Pancreas (tissue), 10 donors: ENCODE measurements around the gene MRPL4. TPM values are rescaled to one million over a fixed set of nuclear protein-coding genes. Genes with fewer than 3 reads are reported as not detected.

Experiments used
- ATAC-seq, 4 donors: fragments of 200-7000 bp; cut with Tn5 transposase; one replicate each; pipeline versions ENCODE4 v1.8.0 to v1.9.1; 2020; ENCODE audit warnings: mild to moderate bottlenecking in 4 of 4, moderate library complexity in 4 of 4
- DNase-seq, 6 donors: peaks; one replicate each; pipeline ENCODE4 v3.0.0-alpha.2; 2020
- FAIRE-seq: peaks from 2 replicates; lab custom pipeline; 2012; peaks lifted over from hg19 to GRCh38; lab: Jason Lieb, UNC
- H3K27ac ChIP-seq, 4 donors: fragments of 200-600 bp; sonication (generic); 1 replicate in 3 of 4; 2 replicates in 1 of 4; pipeline versions ENCODE4 v1.5.0 to v1.8.0; 2020
- H3K27me3 ChIP-seq, 4 donors: fragments of 200-600 bp; one replicate each; pipeline ENCODE4 v1.8.0; 2021
- H3K36me3 ChIP-seq, 3 donors: fragments of 200-600 bp; sonication (generic) in 1 of 3; one replicate each; pipeline versions ENCODE4 v1.5.0 to v1.8.0; 2020 to 2021
- H3K4me1 ChIP-seq, 3 donors: fragments of 200-600 bp; one replicate each; pipeline ENCODE4 v1.8.0; 2021
- H3K4me3 ChIP-seq, 4 donors: fragments of 200-600 bp; sonication (generic) in 2 of 4; one replicate each; pipeline versions ENCODE4 v1.5.0 to v1.8.0; 2020 to 2021
- H3K9me3 ChIP-seq, 4 donors: fragments of 200-600 bp; one replicate each; pipeline ENCODE4 v1.8.0; 2021
- CTCF ChIP-seq, 4 donors: fragments of 200-600 bp; sonication (generic) in 3 of 4; IDR thresholded peaks; one replicate each; pipeline versions ENCODE4 v1.5.0 to v1.8.0; 2021; ENCODE audit warnings: antibody characterized with exemption in 4 of 4
- WGBS, 2 donors: extraction: QIAGEN DNeasy Blood & Tissue Kit; methylation state at CpG; one replicate each; pipeline ENCODE4 v1.1.7; 2013; 5-methylcytosine and 5-hydroxymethylcytosine counted together
- intact Hi-C, 3 donors: fragments of 100-400 bp; cut with DNase I; formaldehyde crosslinking; loops; one replicate each; pipeline versions ENCODE4 v1.11.1 to v1.14.2; 2022
- polyA plus RNA-seq, 2 donors: library from polyadenylated mRNA; stranded (reverse); fragments of 200-250 nt; gene quantifications; one replicate each; pipeline ENCODE4 v1.2.3, GENCODE V29; 2013
- total RNA-seq, 6 donors: library from RNA; stranded (reverse); fragmentation: NEBNext Ultra II Directional in 4 of 6; extraction: Animal tissue kit (Norgen Biotek cat#: 25700) in 4 of 6; gene quantifications; one replicate each; pipeline versions ENCODE4 v1.2.1 to v1.2.4, GENCODE V29; 2021 to 2023
- donor health status: healthy with polysubstance abuse.
- donor health status: DM: no; HTN: no; CAD: no; lungs with moderate emphysema.
- donor health status: DM: no; HTN: no; CAD: no.
- donor health status: control.
- donor health status: control.
- donor health status: Bipolar disorder and iron deficiency.
- donor health status: DM: yes; HTN: yes; CAD: no.
- donor health status: DM: no; HTN: no; CAD: no.
- donor health status: DM: no; HTN: no; CAD: no.
- donor health status: DM: yes; HTN: yes; CAD: no.

Gene MRPL4
- total and polyA plus RNA-seq, 8 donors: 9.9 to 34.4 (median 16.3) TPM

GRCh38 chr19:10266706-10267105 lies 14.7 kb downstream of the MRPL4 start:
- ATAC-seq: no peak
- Histone ChIP-seq H3K27ac (peak overlapping the region in 2 of 4 donors; percentile 34 to 39), H3K4me3 (no peak overlapping the region), H3K4me1 (peaks cover 0 to 10% (median 6%) of the 10 kb centered on the region in 3 donors), H3K27me3 (no peaks in the 10 kb centered on the region), H3K9me3 (no peaks in the 10 kb centered on the region), H3K36me3 (no peaks in the 10 kb centered on the region)
- intact Hi-C loops: no loop called here
- 50 to 56% methylated on average over 7 of the region's 7 CpGs for WGBS, 2 donors
- FAIRE-seq: no peak
- no peak for DNase-seq
- TF ChIP-seq CTCF (IDR thresholded peaks at IDR 0.05): no peak

- FAIRE-seq (no peak), DNase-seq (no peak), ATAC-seq (no peak)
- Histone ChIP-seq H3K27ac (no peak overlapping the region), H3K36me3 (no peaks in the 10 kb centered on the region), H3K4me3 (no peak overlapping the region), H3K4me1 (peaks cover 0 to 10% (median 6%) of the 10 kb centered on the region in 3 donors), H3K9me3 (no peaks in the 10 kb centered on the region), H3K27me3 (no peaks in the 10 kb centered on the region)
- WGBS, 2 donors: 60 to 68% methylated on average over 6 of the region's 6 CpGs
- intact Hi-C loops: loop anchor here in 1 of 3 donors (2.0 kb wide), 1 partner anchor 121 kb away; no protein-coding TSS in a partner anchor
- TF ChIP-seq CTCF (IDR thresholded peaks at IDR 0.05): no peak
Measured at GRCh38 chr19:10268071-10268470, 16.1 kb downstream of the MRPL4 start.

GRCh38 chr19:10269333-10270179 lies 17.5 kb downstream of the MRPL4 start:
- WGBS, 2 donors: 4 to 6% methylated on average over 59 of the region's 59 CpGs
- TF ChIP-seq CTCF (IDR thresholded peaks at IDR 0.05): peak; percentile 75 to 91 (median 82)
- no peaks in the 10 kb centered on the region for H3K27me3 ChIP-seq
- intact Hi-C loops: loop anchor here (2.0 to 10.0 kb wide), 3 partner anchors 118 to 125 kb away; no protein-coding TSS in a partner anchor
- peak overlapping the region in 3 of 4 donors; percentile 31 to 86 (median 83) for H3K27ac ChIP-seq
- FAIRE-seq: no peak
- H3K4me1 ChIP-seq: peaks cover 0 to 10% (median 6%) of the 10 kb centered on the region in 3 donors
- peak; percentile 82 to 87 (median 85) for ATAC-seq
- peak; percentile 66 to 95 (median 81) for DNase-seq
- peak overlapping the region in 3 of 4 donors; percentile 14 to 52 (median 33) for H3K4me3 ChIP-seq
- no peaks in the 10 kb centered on the region for H3K36me3 ChIP-seq
- no peaks in the 10 kb centered on the region for H3K9me3 ChIP-seq

GRCh38 chr19:10270180-10270615 lies 18.2 kb downstream of the MRPL4 start:
- Histone ChIP-seq H3K9me3 (no peaks in the 10 kb centered on the region), H3K27me3 (no peaks in the 10 kb centered on the region), H3K4me3 (peak overlapping the region; percentile 4 to 52 (median 24)), H3K4me1 (peaks cover 0 to 10% (median 6%) of the 10 kb centered on the region in 3 donors), H3K27ac (peak overlapping the region; percentile 31 to 86 (median 57)), H3K36me3 (no peaks in the 10 kb centered on the region)
- WGBS, 2 donors: 5% methylated on average over 32 to 37 of the region's 37 CpGs
- ATAC-seq (peak; percentile 57 to 73 (median 62)), FAIRE-seq (no peak), DNase-seq (peak in 4 of 6 donors; percentile 39 to 77 (median 72))
- TF ChIP-seq CTCF (IDR thresholded peaks at IDR 0.05): no peak
- intact Hi-C loops: loop anchor here in 2 of 3 donors (5.0 to 10.0 kb wide), 2 partner anchors 117 to 125 kb away; no protein-coding TSS in a partner anchor
